ENCODE measurements around the gene RANBP1. TPM values are rescaled to one million over a fixed set of nuclear protein-coding genes. Genes with fewer than 3 reads are reported as not detected.

The RANBP1 gene
- total and polyA plus RNA-seq, 2 experiments from 2014 or later = 233 to 253 TPM

DNA sequence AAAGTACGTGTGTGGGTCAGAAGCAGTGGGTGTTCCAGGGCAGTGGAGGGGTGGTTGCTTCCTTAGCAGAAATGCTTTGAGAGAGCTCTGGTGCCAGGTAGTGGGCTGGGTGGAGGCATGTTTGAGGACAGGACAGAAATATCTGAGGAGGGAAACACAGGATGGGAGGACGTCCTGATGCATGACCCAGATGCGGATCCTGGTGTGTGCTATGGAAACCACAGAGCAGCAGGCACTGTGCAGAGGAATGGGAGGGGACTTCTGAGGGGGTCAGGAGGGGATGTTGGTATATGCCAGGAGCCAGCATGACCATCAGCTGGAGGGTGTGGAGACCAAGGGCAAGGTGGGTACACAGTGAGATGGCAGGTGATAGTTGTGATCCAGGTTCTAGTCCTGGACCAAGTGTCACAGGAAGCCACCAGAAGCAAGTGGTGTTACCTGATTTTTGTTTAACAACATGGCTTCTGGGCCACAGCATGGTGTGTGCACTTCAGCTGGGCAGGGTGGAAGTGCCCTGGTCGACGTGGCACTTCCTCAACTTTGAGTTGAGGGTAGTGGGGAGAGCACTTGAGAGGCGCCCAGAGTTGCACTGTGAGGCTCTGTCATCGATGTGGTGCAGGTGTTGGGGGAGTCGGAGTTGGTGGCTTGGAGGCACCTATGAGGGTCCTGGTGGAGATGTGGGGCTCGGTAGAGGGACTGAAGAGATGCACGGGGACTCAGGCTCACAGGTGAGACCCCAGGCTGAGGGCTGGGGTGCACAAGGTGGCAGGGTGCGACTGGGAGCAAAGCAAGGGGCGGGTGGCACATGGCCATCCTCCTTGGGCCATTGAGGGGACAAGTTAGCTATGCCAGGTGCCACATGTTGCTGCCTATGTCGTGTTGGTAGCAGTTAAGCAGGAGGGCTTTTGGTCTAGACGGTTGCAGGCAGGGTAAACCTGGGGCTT, 28.3 kb upstream of the RANBP1 start:
- WGBS, 2 experiments (ENCODE audit: low coverage in 1 of 2, low lambda C conversion rate in 2 of 2, missing lambda C conversion rate in 2 of 2) = 94 to 96% methylated on average over 14 of the region's 14 CpGs

GRCh38 chr22:20088263-20088648, 27.6 kb upstream of the RANBP1 start:
- no peaks in the 10 kb centered on the region for H3K27me3 ChIP-seq (replicated peaks; ENCODE audit: insufficient read depth)
- no peaks in the 10 kb centered on the region for H3K9me3 ChIP-seq (ENCODE audit: low read depth)
- no peak overlapping the region for H3K9ac ChIP-seq
- in situ Hi-C loops (cut with MboI) = no loop called here
- H3K79me2 ChIP-seq (ENCODE audit: insufficient read depth) = peaks cover 90% of the 10 kb centered on the region
- H3K4me3 ChIP-seq = no peak overlapping the region
- no peak overlapping the region for H2AFZ ChIP-seq
- peaks cover 5% of the 10 kb centered on the region; the same call in 1 of the 2 replicates for H3F3A ChIP-seq (ENCODE audit: insufficient read depth)
- no peak overlapping the region for H3K4me2 ChIP-seq (ENCODE audit: unreplicated experiment)
- no peaks in the 10 kb centered on the region for H3K9me2 ChIP-seq (ENCODE audit: insufficient read depth)
- no peak for TF ChIP-seq EZH2 (IDR thresholded peaks at IDR 0.05; ENCODE audit: insufficient read depth, poor library complexity, severe bottlenecking)
- TF ChIP-seq EZH2phosphoT487 (IDR thresholded peaks at IDR 0.05; ENCODE audit: insufficient read depth, low read depth) = no peak
- WGBS, 2 experiments (ENCODE audit: low coverage in 1 of 2, low lambda C conversion rate in 2 of 2, missing lambda C conversion rate in 2 of 2) = 90 to 95% methylated on average over 8 of the region's 8 CpGs
- H3K27ac ChIP-seq = no peak overlapping the region
- H3K4me1 ChIP-seq (ENCODE audit: insufficient read depth) = peaks cover 9% of the 10 kb centered on the region
- peaks cover 41% of the 10 kb centered on the region; the same call in 1 of the 2 replicates for H3K36me3 ChIP-seq (ENCODE audit: low read depth)
- H4K20me1 ChIP-seq (ENCODE audit: insufficient read depth) = peaks cover 9% of the 10 kb centered on the region
- no peak for DNase-seq

More for the DNA sequence above, 28.3 kb upstream of the RANBP1 start:
- Histone ChIP-seq H3K27me3 (replicated peaks; ENCODE audit: insufficient read depth) (no peaks in the 10 kb centered on the region), H3K4me1 (ENCODE audit: insufficient read depth) (peaks cover 9% of the 10 kb centered on the region), H3K4me3 (no peak overlapping the region), H3K27ac (no peak overlapping the region), H3K9me3 (ENCODE audit: low read depth) (no peaks in the 10 kb centered on the region), H4K20me1 (ENCODE audit: insufficient read depth) (peaks cover 9% of the 10 kb centered on the region), H3K9ac (no peak overlapping the region), H3K4me2 (ENCODE audit: unreplicated experiment) (no peak overlapping the region), H3K9me2 (ENCODE audit: insufficient read depth) (no peaks in the 10 kb centered on the region), H3K79me2 (ENCODE audit: insufficient read depth) (peaks cover 90% of the 10 kb centered on the region), H2AFZ (no peak overlapping the region), H3F3A (ENCODE audit: insufficient read depth) (peaks cover 5% of the 10 kb centered on the region; the same call in 1 of the 2 replicates), H3K36me3 (ENCODE audit: low read depth) (peaks cover 37% of the 10 kb centered on the region; the same call in 1 of the 2 replicates)
- in situ Hi-C loops (cut with MboI) = no loop called here
- TF ChIP-seq EZH2phosphoT487 (IDR thresholded peaks at IDR 0.05; ENCODE audit: insufficient read depth, low read depth) = no peak
- TF ChIP-seq EZH2 (IDR thresholded peaks at IDR 0.05; ENCODE audit: insufficient read depth, poor library complexity, severe bottlenecking) = no peak
- DNase-seq = no peak

- no peak for TF ChIP-seq EZH2phosphoT487 (IDR thresholded peaks at IDR 0.05; ENCODE audit: insufficient read depth, low read depth)
- TF ChIP-seq EZH2 (IDR thresholded peaks at IDR 0.05; ENCODE audit: insufficient read depth, poor library complexity, severe bottlenecking) = no peak
- Histone ChIP-seq H3K36me3 (ENCODE audit: low read depth) (peaks cover 41% of the 10 kb centered on the region; the same call in 1 of the 2 replicates), H3K79me2 (ENCODE audit: insufficient read depth) (peaks cover 86% of the 10 kb centered on the region)
Observed at GRCh38 chr22:20089226-20089976, 26.5 kb upstream of the RANBP1 start.

More at GRCh38 chr22:20089226-20089976, 26.5 kb upstream of the RANBP1 start:
- H3K4me3 ChIP-seq = no peak overlapping the region
- peaks cover 9% of the 10 kb centered on the region for H3K4me1 ChIP-seq (ENCODE audit: insufficient read depth)
- in situ Hi-C loops (cut with MboI) = no loop called here
- no peaks in the 10 kb centered on the region for H3K27me3 ChIP-seq (replicated peaks; ENCODE audit: insufficient read depth)
- WGBS, 2 experiments (ENCODE audit: low coverage in 1 of 2, low lambda C conversion rate in 2 of 2, missing lambda C conversion rate in 2 of 2) = 92 to 95% methylated on average over 17 of the region's 17 CpGs
- no peaks in the 10 kb centered on the region for H3K9me3 ChIP-seq (ENCODE audit: low read depth)
- H3K27ac ChIP-seq = no peak overlapping the region
- H3K9me2 ChIP-seq (ENCODE audit: insufficient read depth) = no peaks in the 10 kb centered on the region
- no peaks in the 10 kb centered on the region; the same call in none of the 2 replicates for H4K20me1 ChIP-seq (ENCODE audit: insufficient read depth)
- no peak overlapping the region for H3K4me2 ChIP-seq (ENCODE audit: unreplicated experiment)
- H3K9ac ChIP-seq = no peak overlapping the region
- no peak overlapping the region for H2AFZ ChIP-seq
- no peak for DNase-seq
- H3F3A ChIP-seq (ENCODE audit: insufficient read depth) = peaks cover 5% of the 10 kb centered on the region; the same call in 1 of the 2 replicates
